ENCODE data around the gene TRAF4. TPM values are rescaled to one million over a fixed set of nuclear protein-coding genes. Genes with fewer than 3 reads are reported as not detected.
"Not testable (repeated sequence)": the region's sequence is repeated elsewhere in the genome, so short reads cannot be mapped to it uniquely, and the experiment has no call there.

Gene TRAF4
- total RNA-seq, 1 donor from 2014 or later = 15.2 TPM

GRCh38 chr17:28747801-28748750 lies 4.3 kb downstream of the TRAF4 start:
- no peak for DNase-seq (ENCODE audit: low spot score)

GRCh38 chr17:28748852-28749515 lies 5.2 kb downstream of the TRAF4 start:
- DNase-seq (ENCODE audit: low spot score) = no peak

- no peak for DNase-seq (ENCODE audit: low spot score)
Observed at GRCh38 chr17:28749516-28750177, 5.8 kb downstream of the TRAF4 start.

GRCh38 chr17:28750178-28751047 lies 6.6 kb downstream of the TRAF4 start:
- DNase-seq (ENCODE audit: low spot score) = peak; percentile 93

- no peak for DNase-seq (ENCODE audit: low spot score)
Observed at GRCh38 chr17:28751600-28752366, 8.0 kb downstream of the TRAF4 start.

- no peak for DNase-seq (ENCODE audit: low spot score)
Observed at GRCh38 chr17:28755486-28755885, 11.7 kb downstream of the TRAF4 start.

GRCh38 chr17:28756049-28756804 lies 12.4 kb downstream of the TRAF4 start:
- no peak for DNase-seq (ENCODE audit: low spot score)

GRCh38 chr17:28758411-28759121 lies 14.8 kb downstream of the TRAF4 start:
- no peak for DNase-seq (ENCODE audit: low spot score)

GRCh38 chr17:28759256-28759865 lies 15.6 kb downstream of the TRAF4 start:
- DNase-seq (ENCODE audit: low spot score) = no peak

- DNase-seq (ENCODE audit: low spot score) = no peak
Observed at GRCh38 chr17:28760601-28761562, 17.1 kb downstream of the TRAF4 start.

GRCh38 chr17:28763137-28763799 lies 19.5 kb downstream of the TRAF4 start:
- DNase-seq (ENCODE audit: low spot score) = no peak

- peak; percentile 75 for DNase-seq (ENCODE audit: low spot score)
Observed at GRCh38 chr17:28763804-28764266, 20.0 kb downstream of the TRAF4 start.

- DNase-seq (ENCODE audit: low spot score) = no peak
Observed at GRCh38 chr17:28765038-28765437, 21.2 kb downstream of the TRAF4 start.

- no peak for DNase-seq (ENCODE audit: low spot score)
Observed at GRCh38 chr17:28773736-28774135, 29.9 kb downstream of the TRAF4 start.

- no peak for DNase-seq (ENCODE audit: low spot score)
Observed at GRCh38 chr17:28774206-28774605, 30.4 kb downstream of the TRAF4 start.

- no peak for DNase-seq (ENCODE audit: low spot score)
Observed at GRCh38 chr17:28777178-28777577, 33.4 kb downstream of the TRAF4 start.

- DNase-seq (ENCODE audit: low spot score) = not testable (repeated sequence)
Observed at GRCh38 chr17:28779601-28780000, 35.8 kb downstream of the TRAF4 start.

All from umbilical cord (tissue), 2 donors.